Activated CD4-positive, alpha-beta T cell treated with anti-CD3 and anti-CD28 coated beads, Interleukin-2, amount 10 ng/mL, durations not matched to agents 7 days and 5 days (primary cell): ENCODE measurements around the gene RAB9B. TPM values are rescaled to one million over a fixed set of nuclear protein-coding genes. Genes with fewer than 3 reads are reported as not detected.

ENCODE experiments used
- CTCF ChIA-PET: fragments of 350-600 bp; sonication (Branson Sonifier 250); formaldehyde crosslinking; loops from one replicate; lab custom pipeline; 2021; ENCODE audit warnings: antibody characterized with exemption; lab: Charles Lee
- POLR2A ChIA-PET: fragments of 350-600 bp; sonication (Branson Sonifier 250); formaldehyde crosslinking; loops from one replicate; lab custom pipeline; 2021; ENCODE audit warnings: antibody characterized with exemption; lab: Charles Lee
- DNase-seq: peaks from one replicate; pipeline ENCODE4 v3.0.0-alpha.2; 2020
- H3K27ac Mint-ChIP-seq: one replicate; pipeline ENCODE4 v1.8.0; 2021; ENCODE audit warnings: mild to moderate bottlenecking, moderate library complexity, mixed read lengths
- H3K27me3 Mint-ChIP-seq: one replicate; pipeline ENCODE4 v1.8.0; 2021; ENCODE audit warnings: mixed read lengths
- H3K36me3 Mint-ChIP-seq: one replicate; pipeline ENCODE4 v1.8.0; 2021; ENCODE audit warnings: low read depth, mixed read lengths
- H3K4me1 Mint-ChIP-seq: one replicate; pipeline ENCODE4 v1.8.0; 2021; ENCODE audit warnings: mixed read lengths
- H3K4me3 Mint-ChIP-seq: one replicate; pipeline ENCODE4 v1.8.0; 2021; ENCODE audit warnings: mild to moderate bottlenecking, moderate library complexity, mixed read lengths
- H3K9me3 Mint-ChIP-seq: one replicate; pipeline ENCODE4 v1.8.0; 2021; ENCODE audit warnings: mixed read lengths
- total RNA-seq, 2 experiments: library from RNA; stranded (reverse); gene quantifications; one replicate each; pipeline ENCODE4 v1.2.3, GENCODE V29; 2021

RAB9B gene, protein sequence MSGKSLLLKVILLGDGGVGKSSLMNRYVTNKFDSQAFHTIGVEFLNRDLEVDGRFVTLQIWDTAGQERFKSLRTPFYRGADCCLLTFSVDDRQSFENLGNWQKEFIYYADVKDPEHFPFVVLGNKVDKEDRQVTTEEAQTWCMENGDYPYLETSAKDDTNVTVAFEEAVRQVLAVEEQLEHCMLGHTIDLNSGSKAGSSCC
- under 1 TPM; 0.40 to 0.48 TPM for total RNA-seq

- peak; percentile 5 for DNase-seq
- POLR2A ChIA-PET = no interaction called here
- Mint-ChIP-seq H3K27ac (no peak within 1 kb of the TSS), H3K36me3 (no peaks in the 10 kb centered on the region), H3K27me3 (peaks cover 8% of the 10 kb centered on the region), H3K9me3 (no peaks in the 10 kb centered on the region), H3K4me1 (peaks cover 3% of the 10 kb centered on the region), H3K4me3 (peak within 1 kb of the TSS; percentile 73)
- CTCF ChIA-PET = interaction anchor here (0.5 to 1.1 kb wide), 3 partner anchors 12 to 324 kb away, joined by 3 read pairs; no protein-coding TSS in a partner anchor
Observed at GRCh38 chrX:103831803-103832544, at the start of gene RAB9B. RAB9B (minus strand) TSS chrX:103832257; CDS start chrX:103825784, 6,473 bp downstream.

GRCh38 chrX:103879339-103879738 lies 47.3 kb upstream of the RAB9B start:
- H3K27ac Mint-ChIP-seq = no peak overlapping the region
- no peak for DNase-seq
- H3K4me1 Mint-ChIP-seq = no peaks in the 10 kb centered on the region
- H3K9me3 Mint-ChIP-seq = no peaks in the 10 kb centered on the region
- H3K4me3 Mint-ChIP-seq = no peak overlapping the region
- H3K27me3 Mint-ChIP-seq = no peaks in the 10 kb centered on the region
- ChIA-PET POLR2A (no interaction called here), CTCF (no interaction called here)
- no peaks in the 10 kb centered on the region for H3K36me3 Mint-ChIP-seq

DNA sequence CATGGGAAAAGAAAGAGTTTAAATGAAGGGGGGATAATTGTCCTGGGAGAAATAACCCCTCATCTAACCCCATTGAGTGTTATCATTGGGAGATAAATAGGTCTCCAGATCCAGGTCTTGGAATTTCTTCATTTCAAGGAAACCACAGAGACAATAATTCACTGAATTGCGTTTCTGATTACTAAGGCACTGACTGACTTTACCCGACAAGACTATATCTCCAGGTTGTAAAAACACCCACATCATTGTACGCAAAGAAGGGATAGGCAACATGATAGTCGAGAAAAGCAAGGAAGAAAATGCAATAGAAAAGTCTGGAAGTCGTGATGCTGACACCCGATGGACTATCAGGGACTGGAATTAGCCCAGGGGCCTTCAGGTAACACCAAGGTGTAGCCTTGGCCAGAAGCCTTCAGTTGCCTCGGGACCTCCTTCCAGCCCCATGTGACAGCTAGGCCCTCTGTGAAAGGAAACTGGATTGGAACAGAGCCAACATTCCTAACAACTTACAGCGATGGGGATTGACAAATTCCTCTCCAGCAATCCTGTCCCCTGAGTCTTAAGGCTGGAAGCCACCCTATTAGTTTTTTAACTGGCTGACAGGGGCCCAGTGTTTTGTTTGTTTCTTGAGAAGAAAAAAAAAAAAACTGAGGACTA lies 46.5 kb upstream of the RAB9B start:
- Mint-ChIP-seq H3K27ac (no peak overlapping the region), H3K9me3 (no peaks in the 10 kb centered on the region), H3K4me1 (no peaks in the 10 kb centered on the region), H3K4me3 (no peak overlapping the region), H3K27me3 (no peaks in the 10 kb centered on the region), H3K36me3 (no peaks in the 10 kb centered on the region)
- ChIA-PET CTCF (no interaction called here), POLR2A (no interaction called here)
- no peak for DNase-seq

DNA sequence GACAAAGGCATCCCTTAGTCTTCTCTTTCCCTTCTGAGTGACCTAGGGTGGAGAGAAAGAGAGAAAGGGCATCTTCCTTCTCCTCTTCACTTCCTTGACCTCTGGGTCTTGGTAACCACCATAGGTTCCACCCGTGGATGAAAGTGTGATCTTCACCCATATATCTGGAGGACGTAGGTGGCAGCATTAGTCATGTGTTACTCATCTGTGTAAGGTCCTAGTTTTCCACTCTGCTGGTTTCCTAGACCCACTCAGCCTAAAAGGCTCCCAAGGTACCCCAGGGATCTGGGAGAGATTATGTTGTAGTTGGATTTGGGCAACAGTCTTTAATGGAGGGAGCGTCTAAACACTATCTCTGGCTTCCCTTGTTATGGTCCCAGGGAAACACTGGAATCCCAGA lies 45.5 kb upstream of the RAB9B start:
- no peak for DNase-seq
- H3K27me3 Mint-ChIP-seq = no peaks in the 10 kb centered on the region
- CTCF ChIA-PET = no interaction called here
- no peaks in the 10 kb centered on the region for H3K36me3 Mint-ChIP-seq
- H3K4me3 Mint-ChIP-seq = no peak overlapping the region
- H3K4me1 Mint-ChIP-seq = no peaks in the 10 kb centered on the region
- POLR2A ChIA-PET = no interaction called here
- H3K27ac Mint-ChIP-seq = no peak overlapping the region
- no peaks in the 10 kb centered on the region for H3K9me3 Mint-ChIP-seq

- DNase-seq = no peak
- H3K4me3 Mint-ChIP-seq = no peak overlapping the region
- CTCF ChIA-PET = no interaction called here
- H3K27ac Mint-ChIP-seq = no peak overlapping the region
- no peaks in the 10 kb centered on the region for H3K36me3 Mint-ChIP-seq
- no peaks in the 10 kb centered on the region for H3K4me1 Mint-ChIP-seq
- POLR2A ChIA-PET = no interaction called here
- no peaks in the 10 kb centered on the region for H3K27me3 Mint-ChIP-seq
- H3K9me3 Mint-ChIP-seq = no peaks in the 10 kb centered on the region
Observed at GRCh38 chrX:103864886-103865534, 33.0 kb upstream of the RAB9B start.

DNA sequence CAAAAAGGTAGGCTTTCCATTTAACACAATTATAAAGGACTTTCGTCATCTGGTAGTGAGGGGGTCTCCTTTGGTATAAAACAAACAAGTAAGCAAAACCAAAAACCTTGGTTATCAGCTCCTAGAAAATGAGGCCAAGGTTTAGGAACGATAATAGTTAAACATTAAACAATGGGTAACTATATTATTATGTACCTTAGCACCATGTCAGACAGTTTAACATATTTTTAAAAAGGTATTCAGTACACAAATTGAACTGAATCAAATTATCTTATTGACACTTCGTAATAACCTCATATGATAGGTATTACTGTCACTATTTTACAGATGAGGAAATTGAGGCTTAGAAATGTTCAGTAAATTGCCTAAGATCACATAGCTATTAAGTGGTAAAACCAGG lies 32.1 kb upstream of the RAB9B start:
- Mint-ChIP-seq H3K4me3 (no peak overlapping the region), H3K27ac (no peak overlapping the region), H3K4me1 (no peaks in the 10 kb centered on the region), H3K9me3 (no peaks in the 10 kb centered on the region), H3K36me3 (no peaks in the 10 kb centered on the region), H3K27me3 (no peaks in the 10 kb centered on the region)
- no peak for DNase-seq
- ChIA-PET CTCF (no interaction called here), POLR2A (no interaction called here)

DNA sequence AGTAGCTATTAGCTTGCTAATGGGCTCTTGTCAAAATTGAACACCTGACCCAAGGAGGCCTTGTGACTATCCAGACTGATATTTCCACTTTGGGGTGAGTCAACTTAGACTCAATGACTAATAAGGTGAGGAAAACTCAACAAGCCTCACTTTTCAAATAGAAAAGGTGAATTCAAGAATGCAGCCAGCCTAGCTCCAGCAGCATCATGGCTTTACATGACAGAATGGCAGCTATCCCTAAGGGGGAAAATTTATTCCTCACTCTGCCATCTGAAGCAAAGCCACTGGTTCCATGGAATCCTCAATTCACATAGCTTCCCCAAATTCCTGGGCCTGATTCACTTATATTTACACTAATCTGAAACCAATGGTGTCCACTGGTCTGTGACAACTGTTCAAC lies 29.1 kb upstream of the RAB9B start:
- H3K4me3 Mint-ChIP-seq = no peak overlapping the region
- DNase-seq = no peak
- no peaks in the 10 kb centered on the region for H3K27me3 Mint-ChIP-seq
- ChIA-PET CTCF (interaction anchor here (1.1 kb wide), 1 partner anchor 57 kb away, joined by 3 read pairs; no protein-coding TSS in a partner anchor), POLR2A (no interaction called here)
- no peaks in the 10 kb centered on the region for H3K36me3 Mint-ChIP-seq
- no peaks in the 10 kb centered on the region for H3K4me1 Mint-ChIP-seq
- H3K27ac Mint-ChIP-seq = no peak overlapping the region
- H3K9me3 Mint-ChIP-seq = no peaks in the 10 kb centered on the region

DNA sequence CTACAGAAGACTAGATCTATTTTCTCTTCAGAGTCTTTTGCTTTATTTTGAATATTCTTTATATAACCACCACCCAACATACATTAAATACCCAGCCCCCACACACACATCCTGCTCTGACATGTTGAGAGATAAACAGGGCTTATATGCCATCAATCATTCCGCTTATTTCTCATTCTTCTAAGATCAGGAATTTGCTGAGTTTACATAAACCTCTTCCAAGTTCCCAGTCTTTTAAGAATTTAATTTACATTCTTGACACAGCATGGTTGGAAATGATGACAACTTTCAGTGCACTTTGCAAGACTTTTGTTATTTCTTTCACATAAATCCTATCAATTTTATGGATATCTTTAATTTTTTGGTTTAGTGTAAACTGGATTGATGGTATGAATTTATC lies 17.5 kb upstream of the RAB9B start:
- H3K4me3 Mint-ChIP-seq = no peak overlapping the region
- no peak for DNase-seq
- no peak overlapping the region for H3K27ac Mint-ChIP-seq
- no peaks in the 10 kb centered on the region for H3K4me1 Mint-ChIP-seq
- H3K9me3 Mint-ChIP-seq = no peaks in the 10 kb centered on the region
- CTCF ChIA-PET = no interaction called here
- peaks cover 7% of the 10 kb centered on the region for H3K27me3 Mint-ChIP-seq
- POLR2A ChIA-PET = no interaction called here
- no peaks in the 10 kb centered on the region for H3K36me3 Mint-ChIP-seq

DNA sequence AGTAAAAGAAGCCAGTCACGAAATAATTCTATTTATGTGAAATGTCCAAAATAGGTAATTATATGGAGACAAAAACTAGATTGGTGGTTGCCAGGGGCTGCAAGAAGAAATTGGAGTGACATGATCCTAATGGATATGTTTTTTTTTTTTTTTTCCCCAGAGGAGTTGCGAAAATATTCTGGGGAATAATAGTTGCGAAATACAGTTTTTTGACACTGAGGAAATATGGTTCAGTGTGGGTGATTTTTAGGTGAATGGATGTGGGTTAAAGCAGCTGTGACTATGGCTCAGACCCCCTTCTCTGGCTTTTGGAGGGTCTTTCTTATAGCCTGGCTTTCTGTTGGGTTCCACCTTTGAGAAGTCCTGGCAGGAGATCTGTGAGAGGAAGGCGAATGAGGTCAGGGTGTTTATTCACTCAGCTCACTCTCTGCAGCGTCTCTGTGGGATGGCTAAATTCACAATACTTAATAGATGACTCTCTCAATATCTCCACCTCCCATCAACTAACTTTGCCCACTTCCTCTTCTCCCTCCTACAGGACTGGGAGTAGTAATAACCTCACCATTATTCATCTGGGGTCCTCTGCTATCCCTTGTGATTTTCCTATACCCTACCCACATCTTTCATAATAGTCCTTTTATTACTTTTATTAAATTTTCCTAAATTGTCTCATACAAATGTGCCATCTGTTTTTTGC lies 15.3 kb upstream of the RAB9B start:
- Mint-ChIP-seq H3K9me3 (no peaks in the 10 kb centered on the region), H3K4me1 (no peaks in the 10 kb centered on the region), H3K27ac (no peak overlapping the region), H3K27me3 (peaks cover 7% of the 10 kb centered on the region), H3K4me3 (no peak overlapping the region), H3K36me3 (no peaks in the 10 kb centered on the region)
- ChIA-PET CTCF (no interaction called here), POLR2A (no interaction called here)
- no peak for DNase-seq

- ChIA-PET POLR2A (no interaction called here), CTCF (no interaction called here)
- H3K4me1 Mint-ChIP-seq = no peaks in the 10 kb centered on the region
- no peaks in the 10 kb centered on the region for H3K9me3 Mint-ChIP-seq
- H3K4me3 Mint-ChIP-seq = no peak overlapping the region
- no peaks in the 10 kb centered on the region for H3K36me3 Mint-ChIP-seq
- peaks cover 7% of the 10 kb centered on the region for H3K27me3 Mint-ChIP-seq
- DNase-seq = no peak
- H3K27ac Mint-ChIP-seq = no peak overlapping the region
Observed at GRCh38 chrX:103846386-103846785, 14.3 kb upstream of the RAB9B start.

GRCh38 chrX:103845165-103845653 lies 13.2 kb upstream of the RAB9B start:
- H3K27me3 Mint-ChIP-seq = peaks cover 7% of the 10 kb centered on the region
- DNase-seq = peak; percentile 51
- no peak overlapping the region for H3K4me3 Mint-ChIP-seq
- CTCF ChIA-PET = interaction anchor here (0.5 to 1.6 kb wide), 6 partner anchors 10 to 1151 kb away, joined by 3 to 4 read pairs (median 3); partner anchors contain the start of gene RAB9B
- H3K9me3 Mint-ChIP-seq = no peaks in the 10 kb centered on the region
- H3K36me3 Mint-ChIP-seq = no peaks in the 10 kb centered on the region
- POLR2A ChIA-PET = no interaction called here
- no peak overlapping the region for H3K27ac Mint-ChIP-seq
- H3K4me1 Mint-ChIP-seq = no peaks in the 10 kb centered on the region

DNA sequence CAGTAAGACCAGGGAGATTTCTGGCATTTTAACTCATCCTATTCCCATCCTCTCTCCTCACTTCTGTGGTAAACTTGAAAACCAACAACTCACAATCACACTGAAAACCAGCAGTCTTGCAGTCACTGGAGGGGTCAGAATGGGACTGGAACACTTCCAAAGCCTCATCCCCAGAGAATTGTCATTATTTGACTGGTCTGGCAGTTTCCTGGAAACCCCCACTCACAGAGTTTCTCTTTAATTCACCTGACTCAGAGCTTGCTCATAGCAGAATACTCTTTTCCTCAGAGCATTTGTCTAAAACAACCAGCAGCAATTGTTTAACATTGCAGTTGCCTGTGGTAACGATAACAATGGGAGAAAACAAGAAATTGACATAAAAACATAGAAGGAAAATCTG lies 7.3 kb upstream of the RAB9B start:
- POLR2A ChIA-PET = no interaction called here
- Mint-ChIP-seq H3K4me1 (no peaks in the 10 kb centered on the region), H3K27me3 (peaks cover 5% of the 10 kb centered on the region), H3K9me3 (no peaks in the 10 kb centered on the region), H3K4me3 (no peak overlapping the region), H3K36me3 (no peaks in the 10 kb centered on the region), H3K27ac (no peak overlapping the region)
- no peak for DNase-seq
- CTCF ChIA-PET = interaction anchor here (1.2 kb wide), 1 partner anchor 114 kb away, joined by 3 read pairs; no protein-coding TSS in a partner anchor
